Smooth muscle cell (in vitro differentiated cells): Measurements from ENCODE around the gene CD46. TPM values are rescaled to one million over a fixed set of nuclear protein-coding genes. Genes with fewer than 3 reads are reported as not detected.
"Not testable (repeated sequence)": the region's sequence is repeated elsewhere in the genome, so short reads cannot be mapped to it uniquely, and the experiment has no call there.

Experiments used
- DNase-seq: peaks from one replicate; lab custom pipeline; 2025; ENCODE audit not compliant: unreplicated experiment; lab: John Stamatoyannopoulos, UW
- H2AFZ ChIP-seq: fragments of 200-600 bp; sonication (generic); 2 replicates; pipeline ENCODE4 v1.6.0; 2016; ENCODE audit warnings: antibody characterized with exemption, low read depth, mild to moderate bottlenecking
- H3F3A ChIP-seq: fragments of 200-600 bp; sonication (generic); 2 replicates; pipeline ENCODE4 v1.6.0; 2017; ENCODE audit warnings: antibody characterized with exemption, low read depth
- H3K27ac ChIP-seq: fragments of 200-600 bp; sonication (generic); 2 replicates; pipeline ENCODE4 v1.5.1; 2016; ENCODE audit warnings: low read depth, mild to moderate bottlenecking
- H3K27me3 ChIP-seq: fragments of 200-600 bp; sonication (generic); 2 replicates; pipeline ENCODE4 v1.6.1; 2016; ENCODE audit warnings: low read depth, mild to moderate bottlenecking
- H3K36me3 ChIP-seq: fragments of 200-600 bp; sonication (generic); 2 replicates; pipeline ENCODE4 v1.5.1; 2016; ENCODE audit warnings: low read depth
- H3K4me1 ChIP-seq: fragments of 200-600 bp; sonication (generic); 2 replicates; pipeline ENCODE4 v1.5.1; 2016; ENCODE audit warnings: low read depth
- H3K4me2 ChIP-seq: fragments of 200-600 bp; sonication (generic); 2 replicates; pipeline ENCODE4 v1.6.0; 2016; ENCODE audit warnings: mild to moderate bottlenecking
- H3K4me3 ChIP-seq: fragments of 200-600 bp; sonication (generic); 2 replicates; pipeline ENCODE4 v1.5.1; 2016; ENCODE audit warnings: mild to moderate bottlenecking
- H3K79me2 ChIP-seq: fragments of 200-600 bp; sonication (generic); 2 replicates; pipeline ENCODE4 v1.6.0; 2016; ENCODE audit warnings: low read depth, mild to moderate bottlenecking
- H3K9ac ChIP-seq: fragments of 200-600 bp; sonication (generic); 2 replicates; pipeline ENCODE4 v1.6.0; 2016; ENCODE audit warnings: low read depth
- H3K9me3 ChIP-seq: fragments of 200-600 bp; sonication (generic); replicated peaks from 2 replicates; pipeline ENCODE4 v1.5.1; 2016; ENCODE audit warnings: low read depth
- H4K20me1 ChIP-seq: fragments of 200-600 bp; sonication (generic); 2 replicates; pipeline ENCODE4 v1.6.0; 2016; ENCODE audit warnings: low read depth
- WGBS: methylation state at CpG from one replicate; pipeline ENCODE4 v1.1.7; 2016; ENCODE audit warnings: low lambda C conversion rate; 5-methylcytosine and 5-hydroxymethylcytosine counted together
- polyA plus RNA-seq: library from polyadenylated mRNA; unstranded; fragments of >200 nt; fragmentation: Nextera tagmentation; extraction: Ambion mirVana; gene quantifications from 2 replicates; pipeline ENCODE4 v1.2.1, GENCODE V29; 2016
- total RNA-seq: library from RNA; depleted of rRNA; stranded (reverse); fragments of >200 nt; gene quantifications from 2 replicates; pipeline ENCODE4 v1.2.3, GENCODE V29; 2014
- TF ChIP-seq, protein P1 (sequence below): fragments of 200-600 bp; sonication (generic); IDR thresholded peaks from 2 replicates; pipeline ENCODE4 v1.5.1; 2017; ENCODE audit warnings: borderline replicate concordance, mild to moderate bottlenecking, antibody characterized with exemption; ENCODE audit not compliant: insufficient read depth, poor library complexity, severe bottlenecking

CD46 gene
- total and polyA plus RNA-seq, 2 experiments from 2014 or later: 117 to 234 TPM

GRCh38 chr1:207738158-207738659 lies 13.6 kb upstream of the CD46 start:
- H3K27ac ChIP-seq, DNase-seq, H3F3A ChIP-seq, H3K4me3 ChIP-seq, H3K27me3 ChIP-seq, H3K36me3 ChIP-seq, H3K4me2 ChIP-seq, H3K79me2 ChIP-seq, H3K9ac ChIP-seq, H3K4me1 ChIP-seq, H2AFZ ChIP-seq, H4K20me1 ChIP-seq, H3K9me3 ChIP-seq: not testable (repeated sequence)
- WGBS: 77% methylated on average over 6 of the region's 6 CpGs

GRCh38 chr1:207740207-207740606 lies 11.6 kb upstream of the CD46 start:
- Histone ChIP-seq H4K20me1 (no peaks in the 10 kb centered on the region), H3K79me2 (no peaks in the 10 kb centered on the region), H3K36me3 (no peaks in the 10 kb centered on the region), H3K9me3 (no peaks in the 10 kb centered on the region), H3K27me3 (no peaks in the 10 kb centered on the region), H2AFZ (no peak overlapping the region), H3F3A (no peaks in the 10 kb centered on the region), H3K4me3 (no peak overlapping the region), H3K4me1 (no peaks in the 10 kb centered on the region), H3K4me2 (no peak overlapping the region), H3K9ac (no peak overlapping the region), H3K27ac (no peak overlapping the region)
- WGBS: 90% methylated on average over 2 of the region's 2 CpGs
- TF ChIP-seq, protein P1, sequence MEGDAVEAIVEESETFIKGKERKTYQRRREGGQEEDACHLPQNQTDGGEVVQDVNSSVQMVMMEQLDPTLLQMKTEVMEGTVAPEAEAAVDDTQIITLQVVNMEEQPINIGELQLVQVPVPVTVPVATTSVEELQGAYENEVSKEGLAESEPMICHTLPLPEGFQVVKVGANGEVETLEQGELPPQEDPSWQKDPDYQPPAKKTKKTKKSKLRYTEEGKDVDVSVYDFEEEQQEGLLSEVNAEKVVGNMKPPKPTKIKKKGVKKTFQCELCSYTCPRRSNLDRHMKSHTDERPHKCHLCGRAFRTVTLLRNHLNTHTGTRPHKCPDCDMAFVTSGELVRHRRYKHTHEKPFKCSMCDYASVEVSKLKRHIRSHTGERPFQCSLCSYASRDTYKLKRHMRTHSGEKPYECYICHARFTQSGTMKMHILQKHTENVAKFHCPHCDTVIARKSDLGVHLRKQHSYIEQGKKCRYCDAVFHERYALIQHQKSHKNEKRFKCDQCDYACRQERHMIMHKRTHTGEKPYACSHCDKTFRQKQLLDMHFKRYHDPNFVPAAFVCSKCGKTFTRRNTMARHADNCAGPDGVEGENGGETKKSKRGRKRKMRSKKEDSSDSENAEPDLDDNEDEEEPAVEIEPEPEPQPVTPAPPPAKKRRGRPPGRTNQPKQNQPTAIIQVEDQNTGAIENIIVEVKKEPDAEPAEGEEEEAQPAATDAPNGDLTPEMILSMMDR: no peak
- no peak for DNase-seq

DNA sequence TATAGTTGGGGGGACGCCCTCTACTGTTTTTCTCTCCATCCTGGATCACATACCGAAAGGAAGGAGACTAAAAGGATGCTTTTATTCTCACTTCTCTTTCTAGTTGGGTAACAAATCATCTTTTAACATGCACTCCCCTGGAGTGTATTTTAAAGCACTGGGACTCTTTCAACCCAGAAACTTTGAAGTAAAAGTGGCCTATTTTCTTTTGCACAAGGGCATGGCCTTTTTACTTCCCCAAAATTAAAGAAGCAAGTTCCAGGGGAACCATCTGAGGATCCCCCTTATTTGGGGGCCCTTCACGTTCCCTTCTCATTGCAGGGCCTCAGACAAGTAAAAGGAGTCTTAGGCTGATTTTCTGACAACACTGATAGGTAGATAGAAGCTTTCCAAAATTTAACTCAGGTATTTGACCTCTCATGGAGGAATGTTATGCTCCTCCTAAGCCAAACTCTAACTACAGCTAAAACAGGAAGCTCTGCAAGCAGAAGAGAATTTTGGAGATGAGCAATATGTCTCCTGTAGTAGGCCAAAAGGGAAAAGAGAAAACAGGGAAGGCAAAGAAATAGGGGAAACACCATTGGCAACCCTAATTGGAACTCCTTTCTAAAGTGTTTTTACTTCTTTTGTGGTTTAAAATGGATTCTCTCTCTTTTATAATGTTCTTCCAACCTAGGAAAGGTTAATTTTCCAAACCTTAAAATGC lies 8.9 kb upstream of the CD46 start:
- H3K9me3 ChIP-seq: no peaks in the 10 kb centered on the region
- no peak overlapping the region for H3K4me3 ChIP-seq
- no peak overlapping the region for H3K4me2 ChIP-seq
- H3K9ac ChIP-seq: no peak overlapping the region
- H3K79me2 ChIP-seq: no peaks in the 10 kb centered on the region
- H3K4me1 ChIP-seq: no peaks in the 10 kb centered on the region
- TF ChIP-seq, protein P1: no peak
- no peaks in the 10 kb centered on the region for H3K36me3 ChIP-seq
- H3K27ac ChIP-seq: no peak overlapping the region
- no peak overlapping the region for H2AFZ ChIP-seq
- H4K20me1 ChIP-seq: no peaks in the 10 kb centered on the region
- H3F3A ChIP-seq: no peaks in the 10 kb centered on the region
- no peaks in the 10 kb centered on the region for H3K27me3 ChIP-seq
- 95% methylated on average over 3 of the region's 3 CpGs for WGBS
- DNase-seq: no peak

GRCh38 chr1:207744000-207744534 lies 7.8 kb upstream of the CD46 start:
- 86% methylated on average over 4 of the region's 4 CpGs for WGBS
- DNase-seq: no peak
- H3K79me2 ChIP-seq: no peaks in the 10 kb centered on the region
- no peaks in the 10 kb centered on the region for H3K4me1 ChIP-seq
- no peak overlapping the region for H3K9ac ChIP-seq
- H4K20me1 ChIP-seq: no peaks in the 10 kb centered on the region
- no peaks in the 10 kb centered on the region for H3K36me3 ChIP-seq
- TF ChIP-seq, protein P1: no peak
- H3K4me2 ChIP-seq: no peak overlapping the region
- H3K27ac ChIP-seq: no peak overlapping the region
- no peak overlapping the region for H2AFZ ChIP-seq
- no peak overlapping the region for H3K4me3 ChIP-seq
- H3K27me3 ChIP-seq: no peaks in the 10 kb centered on the region
- no peaks in the 10 kb centered on the region for H3F3A ChIP-seq
- H3K9me3 ChIP-seq: no peaks in the 10 kb centered on the region
